HEK293 (cell line): ENCODE data around the gene ZNF488.

Experiments
- CTCF ChIA-PET: fragments of 350-600 bp; formaldehyde crosslinking; extraction: SDS; loops from one replicate; lab custom pipeline; 2021; ENCODE audit warnings: antibody characterized with exemption; lab: Yijun Ruan, JAX
- POLR2A ChIA-PET: fragments of 300-600 bp; formaldehyde crosslinking; extraction: SDS; loops from one replicate; lab custom pipeline; 2020; ENCODE audit warnings: antibody characterized with exemption, inconsistent platforms; lab: Yijun Ruan, JAX
- H3K27ac ChIP-seq: fragments of 200-500 bp; sonication (Bioruptor generic); 2 replicates; pipeline ENCODE4 v1.5.1; 2014; ENCODE audit warnings: low read depth, low read length, control low read depth, inconsistent platforms; ENCODE audit errors: extremely low read depth
- H3K36me3 ChIP-seq, 2 experiments: fragments of 200-500 bp in 1 of 2; sonication (Bioruptor generic) in 1 of 2; 1 replicate in 1 of 2; 2 replicates in 1 of 2; pipeline ENCODE4 v1.5.1; 2014 to 2017; ENCODE audit warnings: inconsistent platforms in 2 of 2, low read length in 2 of 2; ENCODE audit not compliant: control insufficient read depth in 2 of 2, insufficient read depth in 1 of 2
- H3K4me1 ChIP-seq: fragments of 200-500 bp; sonication (Bioruptor generic); 2 replicates; pipeline ENCODE4 v1.5.1; 2014; ENCODE audit warnings: mild to moderate bottlenecking, low read length, inconsistent platforms; ENCODE audit not compliant: control insufficient read depth, insufficient read depth
- H3K4me3 ChIP-seq: 2 replicates; pipeline ENCODE4 v1.5.1; 2011; ENCODE audit warnings: low read depth, mild to moderate bottlenecking, control low read depth, low read length, moderate library complexity
- H3K9me3 ChIP-seq: fragments of 200-500 bp; sonication (Bioruptor generic); 2 replicates; pipeline ENCODE4 v1.5.1; 2014; ENCODE audit warnings: low read depth, low read length, inconsistent platforms; ENCODE audit not compliant: control insufficient read depth, insufficient read depth
- AEBP2 ChIP-seq: fragments of 450-650 bp; formaldehyde crosslinking; IDR thresholded peaks from 2 replicates; pipeline ENCODE4 v1.5.1; 2016; ENCODE audit warnings: missing biosample characterization, missing genetic modification characterization, borderline replicate concordance
- KLF16 ChIP-seq: fragments of 450-650 bp; formaldehyde crosslinking; IDR thresholded peaks from 2 replicates; pipeline ENCODE4 v1.5.1; 2017; ENCODE audit warnings: missing biosample characterization, missing genetic modification characterization
- KLF9 ChIP-seq: fragments of 450-650 bp; formaldehyde crosslinking; IDR thresholded peaks from 2 replicates; pipeline ENCODE4 v1.5.1; 2016; ENCODE audit warnings: missing biosample characterization, missing genetic modification characterization, low read depth
- OSR2 ChIP-seq: fragments of 450-650 bp; formaldehyde crosslinking; IDR thresholded peaks from 2 replicates; pipeline ENCODE4 v1.5.1; 2016; ENCODE audit warnings: missing biosample characterization, missing genetic modification characterization
- PBX3 ChIP-seq: sonication (generic); formaldehyde crosslinking; IDR thresholded peaks from 2 replicates; pipeline ENCODE4 v1.8.1; 2022; ENCODE audit warnings: mild to moderate bottlenecking, moderate library complexity, missing genetic modification reagents
- PRDM10 ChIP-seq: fragments of 450-650 bp; formaldehyde crosslinking; IDR thresholded peaks from 2 replicates; pipeline ENCODE4 v1.5.1; 2016; ENCODE audit warnings: missing biosample characterization, missing genetic modification characterization
- TCF7L2 ChIP-seq: IDR thresholded peaks from 2 replicates; pipeline ENCODE4 v1.6.1; 2011; ENCODE audit warnings: low read depth, mild to moderate bottlenecking, inconsistent platforms, low read length, moderate library complexity, borderline replicate concordance
- ZNF202 ChIP-seq: fragments of 450-650 bp; formaldehyde crosslinking; IDR thresholded peaks from 2 replicates; pipeline ENCODE4 v1.5.1; 2016; ENCODE audit warnings: missing biosample characterization, missing genetic modification characterization, borderline replicate concordance
- ZNF221 ChIP-seq: fragments of 450-650 bp; formaldehyde crosslinking; IDR thresholded peaks from 2 replicates; pipeline ENCODE4 v1.5.1; 2017; ENCODE audit warnings: missing biosample characterization, missing genetic modification characterization, borderline replicate concordance
- ZNF48 ChIP-seq: fragments of 450-650 bp; formaldehyde crosslinking; IDR thresholded peaks from 2 replicates; pipeline ENCODE4 v1.5.1; 2016; ENCODE audit warnings: missing biosample characterization, missing genetic modification characterization
- ZNF501 ChIP-seq: fragments of 450-650 bp; formaldehyde crosslinking; IDR thresholded peaks from 2 replicates; pipeline ENCODE4 v1.5.1; 2016; ENCODE audit warnings: missing biosample characterization, missing genetic modification characterization
- ZNF510 ChIP-seq: fragments of 450-650 bp; formaldehyde crosslinking; IDR thresholded peaks from 2 replicates; pipeline ENCODE4 v1.5.1; 2018; ENCODE audit warnings: mild to moderate bottlenecking, missing genetic modification characterization, missing biosample characterization; ENCODE audit not compliant: insufficient replicate concordance
- ZNF571 ChIP-seq: fragments of 450-650 bp; formaldehyde crosslinking; IDR thresholded peaks from 2 replicates; pipeline ENCODE4 v1.5.0; 2017; ENCODE audit warnings: missing biosample characterization, missing genetic modification characterization
- ZNF621 ChIP-seq: fragments of 450-650 bp; formaldehyde crosslinking; IDR thresholded peaks from 2 replicates; pipeline ENCODE4 v1.5.1; 2017; ENCODE audit warnings: missing biosample characterization, missing genetic modification characterization
- ZNF626 ChIP-seq: fragments of 450-650 bp; sonication (Bioruptor Pico); formaldehyde crosslinking; IDR thresholded peaks from 2 replicates; pipeline ENCODE4 v1.5.1; 2018; ENCODE audit warnings: missing biosample characterization, missing genetic modification characterization, inconsistent platforms
- ZNF660 ChIP-seq: fragments of 450-650 bp; IDR thresholded peaks from 2 replicates; pipeline ENCODE4 v1.5.1; 2018; ENCODE audit warnings: missing biosample characterization, mild to moderate bottlenecking, missing genetic modification characterization
- ZNF768 ChIP-seq: fragments of 450-650 bp; formaldehyde crosslinking; IDR thresholded peaks from 2 replicates; pipeline ENCODE4 v1.5.1; 2018; ENCODE audit warnings: missing biosample characterization, mild to moderate bottlenecking, missing genetic modification characterization
- ZNF830 ChIP-seq: fragments of 450-650 bp; IDR thresholded peaks from 2 replicates; pipeline ENCODE4 v1.5.0; 2018; ENCODE audit warnings: missing biosample characterization, missing genetic modification characterization, low read depth, mild to moderate bottlenecking, moderate library complexity
- TF ChIP-seq, protein P1 (sequence below): fragments of 450-650 bp; formaldehyde crosslinking; IDR thresholded peaks from 2 replicates; pipeline ENCODE4 v1.5.1; 2016; ENCODE audit warnings: missing biosample characterization, missing genetic modification characterization
- TF ChIP-seq, protein P2 (sequence below): fragments of 450-650 bp; formaldehyde crosslinking; conservative IDR thresholded peaks from 2 replicates; pipeline ENCODE4 v1.5.1; 2016; ENCODE audit warnings: low read depth, missing biosample characterization, missing genetic modification characterization

Gene ZNF488

DNA sequence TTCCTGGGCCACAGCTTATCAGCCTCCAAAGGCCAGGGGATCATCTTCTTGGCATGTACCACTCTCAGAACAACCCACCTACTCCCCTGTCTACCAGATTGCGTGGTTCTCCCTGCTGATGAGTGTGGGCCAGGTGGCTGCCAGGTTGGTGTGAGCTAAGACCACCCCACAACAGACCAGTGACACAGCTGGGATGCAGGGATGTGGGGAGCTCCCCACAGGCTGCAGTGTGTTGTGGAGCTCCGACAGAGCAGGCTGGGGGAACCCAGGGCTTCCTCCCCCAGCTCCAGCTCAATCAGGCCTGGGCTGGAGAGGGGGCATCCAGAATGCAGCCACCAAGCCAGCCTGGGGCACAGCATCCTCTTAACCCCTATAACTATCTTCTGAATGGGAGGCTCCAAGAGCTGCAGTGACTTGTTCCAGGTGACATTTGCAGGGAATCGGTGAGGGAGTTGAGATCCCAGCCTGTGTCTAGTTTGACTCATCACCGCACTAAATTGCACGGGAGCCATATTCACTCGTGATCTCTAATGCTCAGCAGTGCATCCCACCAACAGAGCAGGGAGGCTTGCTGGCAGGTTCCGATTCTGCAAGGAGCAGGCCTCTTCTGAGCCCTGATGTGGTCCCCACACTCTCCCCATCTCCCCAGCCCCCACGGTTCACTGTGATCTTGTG, 62.4 kb downstream of the ZNF488 start (continued):
- TF ChIP-seq ZNF660 (tag by site-specific recombination) (no peak), AEBP2 (tag by site-specific recombination) (no peak), ZNF571 (no peak)

DNA sequence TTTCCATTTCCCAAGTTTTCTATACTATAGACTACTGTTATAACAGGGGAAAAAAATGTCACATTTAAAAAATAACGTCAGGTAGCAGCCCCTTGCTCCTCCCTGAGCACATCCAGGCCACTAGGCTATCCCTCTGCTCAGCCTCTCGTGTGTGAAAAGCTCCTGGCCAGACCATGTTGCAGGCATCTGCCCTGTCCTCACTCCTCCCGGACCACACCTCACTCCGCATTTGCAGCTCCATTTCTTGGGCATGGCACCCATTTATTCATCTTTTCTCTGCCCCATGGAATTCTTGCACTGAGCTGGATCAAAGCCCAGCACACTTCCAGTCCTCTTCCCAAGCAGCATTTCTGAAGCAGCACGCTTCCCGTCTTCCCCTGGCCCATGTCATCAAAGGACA, 63.3 kb downstream of the ZNF488 start:
- no peak overlapping the region for H3K27ac ChIP-seq
- no peaks in the 10 kb centered on the region for H3K36me3 ChIP-seq
- ChIA-PET CTCF (interaction anchor here (1.6 kb wide), 1 partner anchor 9 kb away, joined by 7 read pairs; no protein-coding TSS in a partner anchor), POLR2A (no interaction called here)
- no peak overlapping the region for H3K4me3 ChIP-seq
- H3K4me1 ChIP-seq, result no peaks in the 10 kb centered on the region
- TF ChIP-seq KLF9 (tag by site-specific recombination) (no peak), OSR2 (tag by site-specific recombination) (no peak), PBX3 (CRISPR knock-in tag) (no peak), ZNF626 (tag by site-specific recombination) (no peak), ZNF830 (tag by site-specific recombination) (no peak), PRDM10 (tag by site-specific recombination) (no peak), ZNF510 (tag by site-specific recombination) (no peak), ZNF48 (tag by site-specific recombination) (no peak), ZNF768 (no peak), ZNF221 (no peak)
- TF ChIP-seq, protein P1, sequence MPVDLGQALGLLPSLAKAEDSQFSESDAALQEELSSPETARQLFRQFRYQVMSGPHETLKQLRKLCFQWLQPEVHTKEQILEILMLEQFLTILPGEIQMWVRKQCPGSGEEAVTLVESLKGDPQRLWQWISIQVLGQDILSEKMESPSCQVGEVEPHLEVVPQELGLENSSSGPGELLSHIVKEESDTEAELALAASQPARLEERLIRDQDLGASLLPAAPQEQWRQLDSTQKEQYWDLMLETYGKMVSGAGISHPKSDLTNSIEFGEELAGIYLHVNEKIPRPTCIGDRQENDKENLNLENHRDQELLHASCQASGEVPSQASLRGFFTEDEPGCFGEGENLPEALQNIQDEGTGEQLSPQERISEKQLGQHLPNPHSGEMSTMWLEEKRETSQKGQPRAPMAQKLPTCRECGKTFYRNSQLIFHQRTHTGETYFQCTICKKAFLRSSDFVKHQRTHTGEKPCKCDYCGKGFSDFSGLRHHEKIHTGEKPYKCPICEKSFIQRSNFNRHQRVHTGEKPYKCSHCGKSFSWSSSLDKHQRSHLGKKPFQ (tag by site-specific recombination), result no peak
- no peaks in the 10 kb centered on the region for H3K9me3 ChIP-seq

GRCh38 chr10:47319784-47320183, 64.3 kb downstream of the ZNF488 start:
- Histone ChIP-seq H3K36me3 (no peaks in the 10 kb centered on the region), H3K4me3 (no peak overlapping the region), H3K27ac (no peak overlapping the region), H3K9me3 (no peaks in the 10 kb centered on the region), H3K4me1 (no peaks in the 10 kb centered on the region)
- ChIA-PET POLR2A (no interaction called here), CTCF (interaction anchor here (0.7 to 1.6 kb wide), 2 partner anchors 8 to 42 kb away, joined by 3 to 7 read pairs; no protein-coding TSS in a partner anchor)
- TF ChIP-seq ZNF621 (tag by site-specific recombination) (no peak), ZNF202 (no peak), KLF16 (no peak), TCF7L2 (no peak), ZNF501 (tag by site-specific recombination) (no peak)
- TF ChIP-seq, protein P2, sequence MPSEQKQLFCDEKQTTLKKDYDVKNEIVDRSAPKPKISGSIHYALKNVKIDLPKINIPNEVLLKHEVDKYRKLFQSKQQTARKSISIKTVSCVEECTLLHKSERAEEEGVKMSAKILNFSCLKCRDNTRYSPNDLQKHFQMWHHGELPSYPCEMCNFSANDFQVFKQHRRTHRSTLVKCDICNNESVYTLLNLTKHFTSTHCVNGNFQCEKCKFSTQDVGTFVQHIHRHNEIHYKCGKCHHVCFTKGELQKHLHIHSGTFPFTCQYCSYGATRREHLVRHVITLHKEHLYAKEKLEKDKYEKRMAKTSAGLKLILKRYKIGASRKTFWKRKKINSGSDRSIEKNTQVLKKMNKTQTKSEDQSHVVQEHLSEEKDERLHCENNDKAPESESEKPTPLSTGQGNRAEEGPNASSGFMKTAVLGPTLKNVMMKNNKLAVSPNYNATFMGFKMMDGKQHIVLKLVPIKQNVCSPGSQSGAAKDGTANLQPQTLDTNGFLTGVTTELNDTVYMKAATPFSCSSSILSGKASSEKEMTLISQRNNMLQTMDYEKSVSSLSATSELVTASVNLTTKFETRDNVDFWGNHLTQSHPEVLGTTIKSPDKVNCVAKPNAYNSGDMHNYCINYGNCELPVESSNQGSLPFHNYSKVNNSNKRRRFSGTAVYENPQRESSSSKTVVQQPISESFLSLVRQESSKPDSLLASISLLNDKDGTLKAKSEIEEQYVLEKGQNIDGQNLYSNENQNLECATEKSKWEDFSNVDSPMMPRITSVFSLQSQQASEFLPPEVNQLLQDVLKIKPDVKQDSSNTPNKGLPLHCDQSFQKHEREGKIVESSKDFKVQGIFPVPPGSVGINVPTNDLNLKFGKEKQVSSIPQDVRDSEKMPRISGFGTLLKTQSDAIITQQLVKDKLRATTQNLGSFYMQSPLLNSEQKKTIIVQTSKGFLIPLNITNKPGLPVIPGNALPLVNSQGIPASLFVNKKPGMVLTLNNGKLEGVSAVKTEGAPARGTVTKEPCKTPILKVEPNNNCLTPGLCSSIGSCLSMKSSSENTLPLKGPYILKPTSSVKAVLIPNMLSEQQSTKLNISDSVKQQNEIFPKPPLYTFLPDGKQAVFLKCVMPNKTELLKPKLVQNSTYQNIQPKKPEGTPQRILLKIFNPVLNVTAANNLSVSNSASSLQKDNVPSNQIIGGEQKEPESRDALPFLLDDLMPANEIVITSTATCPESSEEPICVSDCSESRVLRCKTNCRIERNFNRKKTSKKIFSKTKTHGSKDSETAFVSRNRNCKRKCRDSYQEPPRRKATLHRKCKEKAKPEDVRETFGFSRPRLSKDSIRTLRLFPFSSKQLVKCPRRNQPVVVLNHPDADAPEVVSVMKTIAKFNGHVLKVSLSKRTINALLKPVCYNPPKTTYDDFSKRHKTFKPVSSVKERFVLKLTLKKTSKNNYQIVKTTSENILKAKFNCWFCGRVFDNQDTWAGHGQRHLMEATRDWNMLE, result no peak
